Measurements from ENCODE around the gene C9orf50.

- no peak for TF ChIP-seq CTCF (IDR thresholded peaks at IDR 0.05)
- TF ChIP-seq REST (IDR thresholded peaks at IDR 0.05; ENCODE audit: insufficient read depth in 1 of 2, low read depth in 2 of 2, low read length in 1 of 2), result no peak
- no peak for TF ChIP-seq POLR2AphosphoS5 (IDR thresholded peaks at IDR 0.05; ENCODE audit: low read depth, low read length)
- TF ChIP-seq SIN3A (IDR thresholded peaks at IDR 0.05; ENCODE audit: borderline replicate concordance, insufficient read depth, low read depth, low read length), result no peak
Measured at GRCh38 chr9:129623331-129623730, 2.4 kb upstream of the C9orf50 start.

Measured in Panc1 (cell line).